A673 (cell line): ENCODE measurements around the gene EPS8.

Source experiments
- CTCF ChIP-seq: fragments of 300-800, 200-600 bp; sonication (generic); conservative IDR thresholded peaks from 2 replicates; pipeline ENCODE4 v1.5.1; 2017; ENCODE audit warnings: low read depth, mild to moderate bottlenecking, antibody characterized with exemption, low read length, moderate library complexity, mixed read lengths
- EZH2 ChIP-seq: fragments of 200-600 bp; sonication (generic); IDR thresholded peaks from 2 replicates; pipeline ENCODE4 v1.6.1; 2017; ENCODE audit warnings: borderline replicate concordance, low read depth, mild to moderate bottlenecking, mixed read lengths, antibody characterized with exemption, low read length; ENCODE audit not compliant: poor library complexity, severe bottlenecking

DNA sequence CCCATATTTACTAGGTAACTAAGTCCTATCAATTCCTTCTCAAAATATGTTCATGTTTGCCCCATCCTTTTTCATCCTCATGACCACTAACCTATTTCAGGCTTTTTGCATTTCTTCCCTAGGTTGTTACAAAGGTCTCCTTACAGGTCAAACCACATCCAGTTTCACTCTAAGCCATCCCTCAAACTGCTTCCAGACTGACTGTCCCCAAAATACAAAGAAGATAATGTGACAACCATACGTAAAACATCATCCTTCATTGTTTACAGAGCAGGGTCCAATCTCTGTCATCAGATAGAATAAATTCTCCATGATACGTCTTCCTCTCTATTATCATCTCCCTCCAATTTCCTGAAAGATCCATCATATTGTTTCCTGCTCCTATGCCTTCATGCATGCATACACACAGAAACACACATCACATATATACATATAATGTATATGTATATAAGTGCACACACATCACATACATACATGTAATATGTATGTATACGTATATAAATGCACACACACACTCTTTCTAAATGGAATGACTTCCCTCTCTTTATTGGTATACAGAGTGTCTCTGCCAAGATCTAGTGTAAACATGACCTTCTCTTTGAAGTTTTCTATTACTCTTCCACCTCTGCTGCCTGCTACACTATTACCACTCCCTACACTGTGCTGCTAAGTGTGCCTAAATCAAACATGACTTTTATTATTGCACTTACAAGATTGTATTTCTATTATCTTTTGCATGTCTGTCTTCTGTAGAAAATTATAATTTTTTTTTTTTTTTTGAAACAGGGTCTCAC, 30.7 kb upstream of the EPS8 start:
- TF ChIP-seq CTCF (no peak), EZH2 (no peak)
